ENCODE results near the gene CXCL12.

DNA sequence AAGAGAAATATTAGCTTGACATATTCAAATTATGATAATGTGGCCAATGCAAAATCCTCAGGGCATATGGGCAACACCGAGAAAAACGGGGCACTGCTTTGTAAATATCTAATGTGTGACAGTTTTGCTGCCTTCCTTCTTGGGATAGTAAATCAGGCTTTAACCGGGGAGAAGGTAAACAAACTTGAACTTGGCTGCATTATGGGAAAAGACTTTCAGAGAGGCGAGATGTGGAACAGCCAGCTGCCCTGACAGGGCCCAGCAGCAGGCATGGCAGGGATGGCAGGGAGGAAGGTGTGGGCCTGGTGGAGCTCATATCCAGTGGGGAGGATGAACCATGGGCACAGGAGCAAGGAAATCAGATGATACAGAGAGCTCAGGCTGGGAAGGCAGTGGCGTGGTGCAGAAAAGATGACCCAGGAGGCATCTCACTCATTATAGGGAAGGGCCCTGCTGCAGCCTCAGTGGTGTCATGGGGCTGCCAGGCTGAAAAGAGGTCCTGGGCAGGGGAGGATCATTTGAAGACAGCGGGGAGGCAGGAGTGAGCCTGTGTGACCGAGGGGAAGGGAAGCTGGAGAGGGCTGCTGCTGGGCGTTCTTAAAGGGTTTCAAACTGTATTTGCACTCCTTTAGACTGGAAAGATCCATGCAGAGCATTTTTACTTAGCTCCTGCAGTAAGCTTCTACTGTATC, 26.7 kb downstream of the CXCL12 start:
- TF ChIP-seq BHLHE40 (IDR thresholded peaks at IDR 0.05; ENCODE audit: borderline replicate concordance) (no peak), FOXK2 (IDR thresholded peaks at IDR 0.05) (no peak)

Measured in HEK293T (cell line).